ENCODE measurements around the gene SPEF2. TPM values are rescaled to one million over a fixed set of nuclear protein-coding genes. Genes with fewer than 3 reads are reported as not detected.

The SPEF2 gene
- polyA plus RNA-seq, 1 donor (not counting 4 experiments of a cell fraction or from before 2014, with no cell fraction given), result 1.6 TPM

GRCh38 chr5:35598707-35599370, 18.8 kb upstream of the SPEF2 start:
- H3K27me3 ChIP-seq (ENCODE audit: control insufficient read depth, extremely low read depth, insufficient read depth, low read length), result no peaks in the 10 kb centered on the region
- H3K4me1 ChIP-seq (ENCODE audit: control insufficient read depth, extremely low read depth, insufficient read depth, low read length), result no peaks in the 10 kb centered on the region
- no peaks in the 10 kb centered on the region for H3K79me2 ChIP-seq (ENCODE audit: control insufficient read depth, insufficient read depth, low read length)
- H2AFZ ChIP-seq (ENCODE audit: control insufficient read depth, low read length), result no peak overlapping the region
- H3K9me1 ChIP-seq (ENCODE audit: control insufficient read depth, extremely low read depth, insufficient read depth, low read length), result no peaks in the 10 kb centered on the region
- DNase-seq (ENCODE audit: low read depth, low spot score) (no peak), FAIRE-seq (no peak)
- H3K9ac ChIP-seq (ENCODE audit: control insufficient read depth, extremely low read depth, insufficient read depth, low read length), result no peak overlapping the region
- TF ChIP-seq CTCF (optimal IDR thresholded peaks at IDR 0.05 in 1 of 3, IDR thresholded peaks at IDR 0.05 in 1 of 3, conservative IDR thresholded peaks at IDR 0.05 in 1 of 3; ENCODE audit: extremely low read depth in 1 of 3, insufficient read depth in 2 of 3, low read length in 3 of 3) (no peak), EZH2 (IDR thresholded peaks at IDR 0.05; ENCODE audit: low read length) (no peak)
- H3K36me3 ChIP-seq (ENCODE audit: control insufficient read depth in 2 of 2, extremely low read depth in 1 of 2, insufficient read depth in 2 of 2, low read length in 2 of 2), result no peaks in the 10 kb centered on the region
- H3K4me2 ChIP-seq (ENCODE audit: control insufficient read depth, extremely low read depth, insufficient read depth, low read depth, low read length), result no peak overlapping the region
- H3K9me3 ChIP-seq (ENCODE audit: control insufficient read depth, low read depth, low read length), result no peaks in the 10 kb centered on the region
- no peak overlapping the region for H3K27ac ChIP-seq (ENCODE audit: control insufficient read depth, insufficient read depth, low read length)
- no peak overlapping the region for H3K4me3 ChIP-seq (ENCODE audit: control insufficient read depth in 2 of 3, extremely low read depth in 1 of 3, insufficient read depth in 2 of 3, low read depth in 1 of 3, low read length in 3 of 3)
- no peaks in the 10 kb centered on the region for H4K20me1 ChIP-seq (ENCODE audit: control insufficient read depth, extremely low read depth, insufficient read depth, low read length)
- dilution Hi-C loops (cut with MboI; ENCODE audit: extremely low pct_ligation_motif_present, low sequenced_read_pairs), result no loop called here

- no peaks in the 10 kb centered on the region for H3K4me1 ChIP-seq (ENCODE audit: control insufficient read depth, extremely low read depth, insufficient read depth, low read length)
- H3K9ac ChIP-seq (ENCODE audit: control insufficient read depth, extremely low read depth, insufficient read depth, low read length), result no peak overlapping the region
- H3K9me1 ChIP-seq (ENCODE audit: control insufficient read depth, extremely low read depth, insufficient read depth, low read length), result no peaks in the 10 kb centered on the region
- no peaks in the 10 kb centered on the region for H4K20me1 ChIP-seq (ENCODE audit: control insufficient read depth, extremely low read depth, insufficient read depth, low read length)
- H2AFZ ChIP-seq (ENCODE audit: control insufficient read depth, low read length), result no peak overlapping the region
- DNase-seq (ENCODE audit: low read depth, low spot score) (no peak), FAIRE-seq (no peak)
- H3K79me2 ChIP-seq (ENCODE audit: control insufficient read depth, insufficient read depth, low read length), result no peaks in the 10 kb centered on the region
- dilution Hi-C loops (cut with MboI; ENCODE audit: extremely low pct_ligation_motif_present, low sequenced_read_pairs), result no loop called here
- H3K4me2 ChIP-seq (ENCODE audit: control insufficient read depth, extremely low read depth, insufficient read depth, low read depth, low read length), result no peak overlapping the region
- no peak overlapping the region for H3K4me3 ChIP-seq (ENCODE audit: control insufficient read depth in 2 of 3, extremely low read depth in 1 of 3, insufficient read depth in 2 of 3, low read depth in 1 of 3, low read length in 3 of 3)
- no peaks in the 10 kb centered on the region for H3K9me3 ChIP-seq (ENCODE audit: control insufficient read depth, low read depth, low read length)
- H3K36me3 ChIP-seq (ENCODE audit: control insufficient read depth in 2 of 2, extremely low read depth in 1 of 2, insufficient read depth in 2 of 2, low read length in 2 of 2), result no peaks in the 10 kb centered on the region
- TF ChIP-seq CTCF (optimal IDR thresholded peaks at IDR 0.05 in 1 of 3, IDR thresholded peaks at IDR 0.05 in 1 of 3, conservative IDR thresholded peaks at IDR 0.05 in 1 of 3; ENCODE audit: extremely low read depth in 1 of 3, insufficient read depth in 2 of 3, low read length in 3 of 3) (no peak), EZH2 (IDR thresholded peaks at IDR 0.05; ENCODE audit: low read length) (no peak)
- no peaks in the 10 kb centered on the region for H3K27me3 ChIP-seq (ENCODE audit: control insufficient read depth, extremely low read depth, insufficient read depth, low read length)
- H3K27ac ChIP-seq (ENCODE audit: control insufficient read depth, insufficient read depth, low read length), result no peak overlapping the region
These were observed 17.1 kb upstream of the SPEF2 start for GRCh38 chr5:35600591-35600990.
